ENCODE data around the gene HOXB8. TPM values are rescaled to one million over a fixed set of nuclear protein-coding genes. Genes with fewer than 3 reads are reported as not detected.

HOXB8 gene
- total RNA-seq, 1 donor from 2014 or later: not detected

DNA sequence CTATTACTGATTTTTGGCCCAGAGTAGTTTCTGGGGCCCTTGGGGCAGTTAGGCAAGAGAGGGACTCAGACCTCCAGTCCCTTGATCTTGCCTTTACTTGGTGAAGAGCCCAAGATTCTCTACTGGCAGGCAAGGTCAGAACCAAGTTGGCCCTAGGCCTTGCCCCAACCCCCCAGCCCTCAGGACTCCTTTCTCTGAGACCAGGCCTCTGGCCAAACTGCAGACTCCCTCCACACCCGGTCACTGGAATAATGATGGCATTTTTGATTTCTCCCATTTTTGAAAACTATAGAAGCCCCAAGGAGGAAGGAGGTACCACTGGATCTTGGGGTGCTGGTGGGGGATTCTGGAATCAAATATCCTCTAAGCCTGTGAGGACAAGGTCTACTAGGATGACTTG, 29.1 kb upstream of the HOXB8 start:
- no peak overlapping the region for H3K27ac Mint-ChIP-seq (ENCODE audit: unreplicated experiment)
- TF ChIP-seq CTCF (IDR thresholded peaks at IDR 0.05): no peak
- H3K9me3 Mint-ChIP-seq (ENCODE audit: low read depth): no peaks in the 10 kb centered on the region
- no peaks in the 10 kb centered on the region for H3K36me3 Mint-ChIP-seq (ENCODE audit: low read depth)
- no peak overlapping the region for H3K4me3 Mint-ChIP-seq (ENCODE audit: unreplicated experiment)
- H3K27me3 Mint-ChIP-seq (ENCODE audit: low read depth): peaks cover 82% of the 10 kb centered on the region
- DNase-seq (ENCODE audit: low spot score): no peak
- H3K4me1 Mint-ChIP-seq (ENCODE audit: low read depth): peaks cover 3% of the 10 kb centered on the region

GRCh38 chr17:48643697-48644012, 28.6 kb upstream of the HOXB8 start:
- no peak for DNase-seq (ENCODE audit: low spot score)
- Mint-ChIP-seq H3K36me3 (ENCODE audit: low read depth) (no peaks in the 10 kb centered on the region), H3K9me3 (ENCODE audit: low read depth) (no peaks in the 10 kb centered on the region), H3K4me3 (ENCODE audit: unreplicated experiment) (no peak overlapping the region), H3K27ac (ENCODE audit: unreplicated experiment) (no peak overlapping the region), H3K27me3 (ENCODE audit: low read depth) (peaks cover 87% of the 10 kb centered on the region), H3K4me1 (ENCODE audit: low read depth) (peaks cover 3% of the 10 kb centered on the region)
- no peak for TF ChIP-seq CTCF (IDR thresholded peaks at IDR 0.05)

GRCh38 chr17:48642843-48643696, 28.0 kb upstream of the HOXB8 start:
- Mint-ChIP-seq H3K27ac (ENCODE audit: unreplicated experiment) (no peak overlapping the region), H3K4me3 (ENCODE audit: unreplicated experiment) (no peak overlapping the region), H3K27me3 (ENCODE audit: low read depth) (peaks cover 86% of the 10 kb centered on the region), H3K36me3 (ENCODE audit: low read depth) (no peaks in the 10 kb centered on the region), H3K4me1 (ENCODE audit: low read depth) (peaks cover 3% of the 10 kb centered on the region), H3K9me3 (ENCODE audit: low read depth) (no peaks in the 10 kb centered on the region)
- TF ChIP-seq CTCF (IDR thresholded peaks at IDR 0.05): no peak
- DNase-seq (ENCODE audit: low spot score): no peak

DNA sequence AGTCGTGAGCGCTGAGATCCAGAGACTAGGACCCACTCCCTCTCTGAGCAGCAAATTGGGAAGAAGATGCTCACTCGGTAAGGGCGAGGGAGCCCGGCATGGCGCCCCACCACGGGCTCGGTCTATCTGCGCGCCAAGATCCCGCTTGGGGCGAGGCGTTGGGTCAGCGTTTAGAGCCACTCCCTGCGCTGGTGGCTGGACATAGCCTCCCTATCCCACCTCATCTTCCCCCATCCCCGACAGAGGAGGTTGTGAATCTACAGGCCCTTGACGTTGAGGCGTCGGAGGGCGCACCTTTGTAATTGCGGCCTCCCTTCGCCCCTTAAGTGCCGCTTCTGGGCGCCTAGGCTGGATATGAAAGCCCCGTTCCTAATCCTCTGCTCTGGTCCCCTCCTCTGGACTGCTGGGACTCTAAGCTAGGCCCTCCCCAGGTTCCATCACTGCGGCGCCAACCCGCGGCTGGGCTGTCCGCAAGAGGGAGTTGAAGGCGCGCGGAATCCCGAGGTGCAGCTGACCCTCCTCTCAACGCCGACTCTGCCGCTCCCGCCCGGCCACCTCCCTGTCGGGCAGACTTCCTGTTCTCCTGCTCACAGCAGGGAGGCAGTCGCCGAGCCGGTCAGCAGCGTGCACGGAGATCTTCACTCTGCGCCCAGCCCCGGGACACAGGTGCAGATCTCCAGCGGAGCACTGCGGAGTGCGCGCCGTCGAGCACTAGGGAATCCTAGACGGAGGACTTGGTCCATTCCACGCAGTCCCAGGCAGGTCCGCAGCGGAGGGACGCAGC, 27.2 kb upstream of the HOXB8 start:
- Mint-ChIP-seq H3K4me3 (ENCODE audit: unreplicated experiment) (no peak overlapping the region), H3K27me3 (ENCODE audit: low read depth) (peaks cover 88% of the 10 kb centered on the region), H3K9me3 (ENCODE audit: low read depth) (no peaks in the 10 kb centered on the region), H3K27ac (ENCODE audit: unreplicated experiment) (no peak overlapping the region), H3K36me3 (ENCODE audit: low read depth) (no peaks in the 10 kb centered on the region), H3K4me1 (ENCODE audit: low read depth) (peaks cover 3% of the 10 kb centered on the region)
- no peak for DNase-seq (ENCODE audit: low spot score)
- TF ChIP-seq CTCF (IDR thresholded peaks at IDR 0.05): no peak

GRCh38 chr17:48641541-48642058, 26.5 kb upstream of the HOXB8 start:
- H3K4me1 Mint-ChIP-seq (ENCODE audit: low read depth): peaks cover 3% of the 10 kb centered on the region
- DNase-seq (ENCODE audit: low spot score): no peak
- H3K9me3 Mint-ChIP-seq (ENCODE audit: low read depth): no peaks in the 10 kb centered on the region
- H3K27me3 Mint-ChIP-seq (ENCODE audit: low read depth): peaks cover 90% of the 10 kb centered on the region
- H3K4me3 Mint-ChIP-seq (ENCODE audit: unreplicated experiment): no peak overlapping the region
- TF ChIP-seq CTCF (IDR thresholded peaks at IDR 0.05): no peak
- no peaks in the 10 kb centered on the region for H3K36me3 Mint-ChIP-seq (ENCODE audit: low read depth)
- no peak overlapping the region for H3K27ac Mint-ChIP-seq (ENCODE audit: unreplicated experiment)

Measured in chondrocyte (in vitro differentiated cells).